ENCODE results near the gene STING1.

GRCh38 chr5:139531772-139532169 is 49.2 kb upstream of the STING1 start:
- TF ChIP-seq CTCF (IDR thresholded peaks at IDR 0.05; ENCODE audit: low read depth, low read length) (no peak), EZH2phosphoT487 (IDR thresholded peaks at IDR 0.05; ENCODE audit: low read depth) (no peak)

Measured in OCI-LY3 (cell line).